HG03175 (cell line): ENCODE data around the gene RASSF8.

Experiments used
- ATAC-seq: cut with Tn5 transposase; IDR thresholded peaks from one replicate; pipeline ENCODE4 v1.9.1; 2021; ENCODE audit warnings: mild to moderate bottlenecking, moderate library complexity; ENCODE audit not compliant: unreplicated experiment

The RASSF8 gene

GRCh38 chr12:25992026-25992782 lies 33.7 kb downstream of the RASSF8 start:
- ATAC-seq = no peak

- no peak for ATAC-seq
Observed at GRCh38 chr12:25993901-25994651, 35.6 kb downstream of the RASSF8 start.

- ATAC-seq = no peak
Observed at GRCh38 chr12:25994901-25995625, 36.6 kb downstream of the RASSF8 start.

GRCh38 chr12:25995906-25996305 lies 37.4 kb downstream of the RASSF8 start:
- ATAC-seq = no peak

GRCh38 chr12:25996677-25997076 lies 38.2 kb downstream of the RASSF8 start:
- no peak for ATAC-seq

GRCh38 chr12:25997201-25997963 lies 38.9 kb downstream of the RASSF8 start:
- ATAC-seq = no peak

- no peak for ATAC-seq
Observed at GRCh38 chr12:26000898-26001297, 42.4 kb downstream of the RASSF8 start.

GRCh38 chr12:26001530-26001929 lies 43.0 kb downstream of the RASSF8 start:
- ATAC-seq = no peak

GRCh38 chr12:26003065-26003464 lies 44.6 kb downstream of the RASSF8 start:
- ATAC-seq = no peak

GRCh38 chr12:26007566-26007965 lies 49.1 kb downstream of the RASSF8 start:
- no peak for ATAC-seq

GRCh38 chr12:26009593-26009992 lies 51.1 kb downstream of the RASSF8 start:
- ATAC-seq = no peak

- ATAC-seq = no peak
Observed at GRCh38 chr12:26010293-26010821, 51.9 kb downstream of the RASSF8 start.

- no peak for ATAC-seq
Observed at GRCh38 chr12:26011099-26011498, 52.6 kb downstream of the RASSF8 start.

GRCh38 chr12:26014085-26014484 lies 55.6 kb downstream of the RASSF8 start:
- ATAC-seq = no peak

- no peak for ATAC-seq
Observed at GRCh38 chr12:26016516-26016915, 58.0 kb downstream of the RASSF8 start.

- ATAC-seq = no peak
Observed at GRCh38 chr12:26017484-26018211, 59.2 kb downstream of the RASSF8 start.

GRCh38 chr12:26018926-26019325 lies 60.4 kb downstream of the RASSF8 start:
- no peak for ATAC-seq

GRCh38 chr12:26021534-26021933 lies 63.1 kb downstream of the RASSF8 start:
- ATAC-seq = no peak

- ATAC-seq = no peak
Observed at GRCh38 chr12:26022043-26022442, 63.6 kb downstream of the RASSF8 start.

GRCh38 chr12:26026713-26027112 lies 68.2 kb downstream of the RASSF8 start:
- no peak for ATAC-seq
